Measurements from ENCODE around the gene FAM184A. TPM values are rescaled to one million over a fixed set of nuclear protein-coding genes. Genes with fewer than 3 reads are reported as not detected.

The FAM184A gene
- total RNA-seq, 1 experiment from 2014 or later = 4.8 TPM

DNA sequence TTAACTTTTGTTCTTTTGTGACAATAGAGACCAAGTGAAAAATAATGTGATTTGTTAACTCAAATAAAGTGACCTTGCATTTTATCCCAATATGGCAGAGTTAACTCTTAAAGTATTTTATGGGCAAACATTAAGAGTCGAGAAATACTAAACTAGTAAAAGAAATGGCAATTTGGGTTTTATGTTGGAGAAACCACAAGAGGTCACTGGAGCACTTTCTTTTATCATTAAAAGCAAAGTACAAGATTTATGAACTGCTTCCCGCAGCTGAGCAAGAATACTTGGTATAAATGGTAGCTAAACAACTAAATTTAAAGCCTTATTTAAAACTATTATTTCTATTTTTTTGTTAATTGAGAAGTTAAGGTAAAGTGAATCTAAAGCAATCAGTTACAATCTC is 110.0 kb downstream of the FAM184A start:
- DNase-seq (ENCODE audit: low read depth) = no peak

DNA sequence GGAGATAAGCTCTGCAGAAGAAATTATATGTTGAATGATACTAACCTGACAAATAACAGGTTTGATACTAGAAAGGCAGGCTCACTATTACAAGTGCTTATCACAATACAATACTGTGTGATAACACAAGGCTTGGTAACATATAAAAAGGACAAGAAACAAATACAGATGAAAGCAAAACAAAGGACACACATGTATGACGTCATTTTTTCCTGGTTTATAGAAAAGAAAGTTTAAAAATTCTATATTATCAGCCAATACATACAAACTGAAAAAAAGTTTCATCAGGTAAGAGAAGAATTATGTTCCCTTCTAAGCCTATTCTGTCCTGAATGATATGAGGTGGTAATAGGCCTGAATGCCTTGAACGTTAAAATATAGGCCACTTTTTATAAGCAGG is 111.2 kb downstream of the FAM184A start:
- DNase-seq (ENCODE audit: low read depth) = no peak

DNA sequence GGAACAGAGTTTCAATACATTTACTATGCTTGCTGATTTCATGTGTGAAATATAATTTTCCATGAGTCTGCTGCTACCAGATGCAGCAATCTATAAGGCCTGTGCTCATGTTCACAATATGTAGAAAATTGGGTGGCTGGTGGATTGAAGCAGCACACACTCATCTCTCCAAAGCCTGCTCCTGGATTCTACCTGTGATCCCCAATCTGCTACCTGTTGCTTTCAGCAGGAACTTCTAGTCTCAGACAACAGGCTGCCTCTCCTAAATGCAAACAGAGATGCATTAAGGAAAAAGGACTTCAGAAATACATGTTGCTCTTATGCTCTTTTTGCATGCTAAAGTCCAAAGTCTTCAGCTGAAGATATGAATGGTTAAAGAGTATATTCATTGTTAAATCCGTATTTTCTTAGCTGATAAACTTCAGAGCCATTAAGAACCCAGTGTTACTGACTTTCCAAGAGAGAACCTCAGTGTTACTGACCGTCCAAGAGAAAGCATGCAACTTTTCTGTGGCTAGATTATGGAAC is 112.6 kb downstream of the FAM184A start:
- no peak for DNase-seq (ENCODE audit: low read depth)

DNA sequence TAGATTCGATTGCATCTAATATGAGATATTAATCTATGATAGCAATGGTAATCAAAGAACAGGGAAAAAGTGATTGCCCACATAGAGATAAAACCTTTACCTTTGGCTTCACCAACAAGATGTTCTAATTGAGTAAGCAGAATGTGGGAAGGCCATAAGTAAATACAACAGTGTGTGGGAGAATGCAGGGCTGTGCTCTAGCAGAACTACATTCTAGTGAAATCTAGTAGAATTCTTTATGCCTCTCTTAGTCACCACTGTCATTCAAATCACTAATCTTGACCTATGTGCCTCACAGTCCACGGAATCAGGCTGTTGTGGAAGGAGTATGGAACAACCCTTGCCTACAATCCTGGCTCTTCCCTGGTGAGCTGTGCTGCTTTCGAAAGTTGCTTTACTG is 113.1 kb downstream of the FAM184A start:
- DNase-seq (ENCODE audit: low read depth) = no peak

DNA sequence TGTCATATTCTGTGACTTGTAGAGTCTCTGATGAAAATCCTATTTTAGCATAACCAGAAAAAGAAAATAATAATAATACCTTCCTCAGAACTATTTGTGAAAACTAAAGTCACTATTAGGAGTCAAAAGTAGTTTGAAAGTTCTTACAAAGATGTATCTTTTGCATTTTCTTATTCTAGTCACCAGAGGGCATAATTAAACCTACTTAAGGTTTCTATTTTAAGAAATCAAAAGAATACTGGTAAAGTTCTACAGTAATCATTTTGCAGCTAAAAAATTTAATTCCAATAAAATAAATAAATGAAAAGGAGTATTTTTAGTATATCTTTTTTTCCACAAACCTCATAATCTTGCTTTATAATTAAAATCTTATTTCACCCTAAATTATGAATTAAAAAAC is 115.5 kb downstream of the FAM184A start:
- no peak for DNase-seq (ENCODE audit: low read depth)

DNA sequence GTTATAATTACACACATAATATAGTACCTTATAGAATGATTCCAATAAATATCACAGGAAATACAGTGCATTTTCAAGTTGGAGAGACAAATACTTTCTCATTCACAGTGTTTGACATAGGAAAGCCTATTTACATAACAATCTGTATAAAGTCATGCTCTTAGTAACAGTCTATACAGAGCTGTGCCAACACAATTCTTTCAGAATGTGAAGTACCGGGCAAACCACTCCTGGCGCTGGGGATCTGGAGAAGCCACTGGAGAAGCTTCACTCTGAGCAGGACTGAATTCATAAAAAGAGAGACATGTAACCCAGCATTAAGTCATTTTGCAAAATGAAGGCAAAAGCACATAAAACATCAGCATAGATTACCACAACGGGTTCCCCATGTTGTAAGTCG is 118.6 kb downstream of the FAM184A start:
- DNase-seq (ENCODE audit: low read depth) = no peak

DNA sequence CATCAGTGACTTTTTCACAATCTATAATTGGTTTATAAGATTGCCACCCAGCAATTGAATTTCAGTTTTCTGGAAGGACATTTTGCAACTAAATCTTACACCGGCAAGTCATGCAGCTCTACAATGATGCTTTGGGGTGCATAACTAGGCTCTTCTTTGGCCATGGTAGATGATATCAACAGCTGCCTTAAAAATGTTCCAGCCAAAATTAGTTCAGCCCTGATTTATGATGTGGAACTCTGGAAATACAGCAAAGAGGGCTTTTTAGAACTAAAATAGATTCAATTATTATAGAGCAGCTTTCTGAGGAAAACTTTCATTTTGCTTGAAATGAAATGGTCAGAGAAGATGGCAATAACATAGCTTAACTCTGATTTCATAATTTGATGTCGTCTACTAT is 125.1 kb downstream of the FAM184A start:
- no peak for DNase-seq (ENCODE audit: low read depth)

DNA sequence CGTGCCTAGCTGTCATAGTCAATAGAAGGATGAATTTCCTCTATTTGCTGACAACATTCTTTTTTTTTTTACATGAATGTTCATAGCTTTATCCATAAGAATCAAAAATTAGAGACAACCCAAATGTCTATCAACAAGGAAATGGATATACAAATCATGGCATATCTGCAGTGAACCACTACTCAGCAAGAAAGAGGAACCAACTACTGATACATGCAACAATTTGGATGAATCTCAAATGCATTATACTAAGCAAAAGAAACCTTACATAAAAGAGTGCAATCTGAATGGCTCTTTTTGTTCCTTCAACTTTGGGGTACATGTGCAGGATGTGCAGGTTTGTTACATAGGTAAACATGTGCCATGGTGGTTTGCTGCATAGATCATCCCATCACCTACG is 125.8 kb downstream of the FAM184A start:
- DNase-seq (ENCODE audit: low read depth) = no peak

DNA sequence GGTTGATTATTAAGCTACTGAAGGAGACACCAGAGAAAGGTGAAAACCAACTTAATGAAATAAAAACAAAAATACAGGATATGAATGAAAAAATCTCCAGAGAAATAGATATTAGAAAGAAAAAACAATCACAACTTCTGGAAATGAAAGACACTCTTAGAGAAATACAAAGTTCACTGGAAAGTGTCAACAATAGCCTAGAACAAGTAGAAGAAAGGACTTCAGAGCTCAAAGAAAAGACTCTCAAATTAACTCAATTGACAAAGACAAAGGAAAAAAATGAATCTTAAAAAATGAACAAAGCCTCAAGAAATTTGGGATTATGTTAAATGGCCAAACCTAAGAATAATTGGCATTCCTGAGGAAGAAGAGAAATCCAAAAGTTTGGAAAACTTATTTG is 133.2 kb downstream of the FAM184A start:
- no peak for DNase-seq (ENCODE audit: low read depth)

DNA sequence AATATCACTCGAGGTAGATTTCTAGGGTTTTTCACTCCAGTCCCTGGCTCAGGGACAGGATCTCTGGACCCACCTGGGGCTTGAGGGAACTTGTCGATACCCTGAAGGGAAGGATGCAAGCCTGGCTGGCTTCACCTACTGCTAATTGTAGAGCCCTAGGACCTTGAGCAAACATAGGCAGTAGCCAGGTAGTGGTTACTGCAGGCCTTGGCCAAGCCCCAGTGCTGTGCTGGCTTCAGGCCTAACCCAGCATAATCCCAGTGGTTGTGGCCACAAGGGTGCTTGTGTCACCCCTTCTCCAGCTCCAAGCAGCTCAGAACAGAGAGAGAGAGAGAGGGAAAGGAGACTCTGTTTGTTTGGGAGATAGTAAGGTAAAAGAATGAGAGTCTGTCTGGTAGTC is 137.7 kb downstream of the FAM184A start:
- no peak for DNase-seq (ENCODE audit: low read depth)

DNA sequence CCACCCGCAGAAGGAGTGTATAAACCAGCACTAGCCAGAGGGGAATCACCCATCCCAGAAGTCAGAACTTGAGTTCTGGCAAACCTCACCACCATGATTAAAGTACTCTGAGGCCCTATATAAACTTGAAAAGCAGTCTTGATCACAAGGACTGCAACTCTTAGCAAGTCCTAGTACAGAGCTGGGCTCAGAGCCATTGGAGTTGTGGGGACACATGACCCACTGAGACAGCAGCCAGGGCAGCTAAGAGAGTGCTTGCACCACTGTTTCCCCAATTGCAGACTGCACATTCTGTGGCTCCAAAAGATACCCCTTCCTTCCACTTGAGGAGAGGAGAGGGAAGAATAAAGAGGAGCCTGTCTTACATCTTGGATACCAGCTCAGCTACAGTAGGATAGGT is 138.8 kb downstream of the FAM184A start:
- DNase-seq (ENCODE audit: low read depth) = no peak

DNA sequence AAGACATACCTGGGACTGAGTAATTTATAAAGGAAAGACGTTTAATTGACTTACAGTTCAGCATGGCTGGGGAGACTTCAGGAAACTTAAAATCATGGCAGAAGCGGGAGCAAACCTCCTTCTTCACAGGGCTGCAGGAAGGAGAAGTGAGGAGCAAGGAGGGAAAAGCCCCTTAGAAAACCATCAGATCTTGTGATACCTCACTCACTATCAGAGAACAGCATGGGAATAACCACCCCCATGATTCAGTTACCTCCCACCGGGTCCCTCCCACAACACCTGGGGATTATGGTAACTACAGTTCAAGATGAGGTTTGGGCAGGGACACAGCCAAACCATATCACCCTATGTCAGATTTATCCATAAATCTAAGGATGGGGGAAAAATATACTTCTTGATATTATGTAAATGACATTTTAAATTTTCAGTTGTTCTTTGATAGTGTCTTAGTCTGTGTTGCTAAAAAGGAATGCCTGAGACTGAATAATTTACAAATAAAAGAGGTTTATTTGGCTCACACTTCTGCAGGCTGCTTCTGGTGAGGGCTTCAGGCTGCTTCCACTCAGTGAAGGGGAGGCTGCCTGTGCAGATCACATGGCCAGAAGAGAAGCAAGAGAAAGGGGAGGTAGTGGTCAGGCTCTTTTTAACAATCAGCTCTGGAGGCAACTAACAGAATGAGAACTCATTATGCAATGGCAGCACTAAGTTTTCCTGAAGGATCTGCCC is 142.3 kb downstream of the FAM184A start:
- no peak for DNase-seq (ENCODE audit: low read depth)

DNA sequence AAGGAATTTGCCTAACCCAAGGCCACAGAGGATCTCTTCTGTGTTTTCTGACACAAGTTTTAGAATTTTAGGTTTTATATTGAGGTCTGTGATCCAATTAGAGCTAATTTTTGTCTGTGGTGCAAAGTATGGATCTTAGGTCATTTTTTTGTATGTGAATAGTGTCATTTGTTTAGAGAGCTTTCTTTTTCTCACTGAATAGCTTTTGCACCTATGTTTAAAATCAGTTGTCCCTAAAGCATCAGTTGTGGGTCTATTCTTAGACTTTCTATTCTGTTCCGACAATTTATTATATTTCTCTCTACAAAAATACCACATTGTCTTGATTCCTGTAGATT is 143.2 kb downstream of the FAM184A start:
- no peak for DNase-seq (ENCODE audit: low read depth)

DNA sequence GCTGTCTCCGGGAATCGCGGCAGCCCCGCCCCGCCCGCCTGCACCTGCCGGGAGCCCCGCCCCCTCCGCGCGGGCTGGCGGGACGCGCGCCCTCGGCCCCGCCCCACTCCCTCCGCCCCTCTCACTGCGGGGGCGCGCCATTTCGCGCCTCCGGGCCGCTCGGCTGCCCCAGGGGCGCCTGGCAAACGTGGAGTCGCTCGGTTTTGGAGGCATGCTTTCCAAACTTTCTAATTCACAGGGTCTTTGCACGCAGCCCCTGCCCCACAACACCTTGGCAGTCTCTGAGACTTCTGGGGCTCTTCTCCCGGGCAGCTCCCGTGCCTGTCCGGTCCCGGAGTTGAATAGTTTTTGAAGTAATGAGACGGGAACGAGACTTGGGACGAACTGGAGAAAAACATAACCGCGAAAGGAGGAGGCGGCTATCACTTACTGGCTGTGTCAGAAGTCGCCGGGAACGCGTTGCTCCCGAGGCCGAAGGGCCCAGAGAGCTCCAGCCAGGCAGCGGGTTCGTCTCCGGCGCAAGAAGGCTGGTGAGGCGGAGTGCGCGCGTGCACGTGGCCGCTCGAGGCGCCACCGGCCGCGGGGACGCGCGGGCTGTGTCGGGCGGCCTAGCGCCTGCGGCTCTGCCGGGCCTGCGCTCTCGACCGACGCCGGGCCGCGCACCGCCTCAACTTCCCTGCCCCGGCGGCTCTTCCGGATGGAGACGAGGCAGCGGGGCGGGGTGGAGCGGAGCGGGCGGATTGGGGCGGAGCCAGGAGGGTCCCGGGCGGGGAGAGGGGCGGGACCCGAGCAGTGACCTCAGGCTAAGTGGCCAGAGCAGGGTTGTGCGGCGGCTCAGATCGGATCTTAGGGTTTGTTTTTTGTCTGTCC is 143.8 kb downstream of the FAM184A start, which contains the start of gene MCM9:
MCM9 (minus strand) TSS at position 699 of the 870 bp plus-strand sequence. CDS start 3,436 bp downstream, outside the sequence.
- peak; percentile 93 for DNase-seq (ENCODE audit: low read depth)

DNA sequence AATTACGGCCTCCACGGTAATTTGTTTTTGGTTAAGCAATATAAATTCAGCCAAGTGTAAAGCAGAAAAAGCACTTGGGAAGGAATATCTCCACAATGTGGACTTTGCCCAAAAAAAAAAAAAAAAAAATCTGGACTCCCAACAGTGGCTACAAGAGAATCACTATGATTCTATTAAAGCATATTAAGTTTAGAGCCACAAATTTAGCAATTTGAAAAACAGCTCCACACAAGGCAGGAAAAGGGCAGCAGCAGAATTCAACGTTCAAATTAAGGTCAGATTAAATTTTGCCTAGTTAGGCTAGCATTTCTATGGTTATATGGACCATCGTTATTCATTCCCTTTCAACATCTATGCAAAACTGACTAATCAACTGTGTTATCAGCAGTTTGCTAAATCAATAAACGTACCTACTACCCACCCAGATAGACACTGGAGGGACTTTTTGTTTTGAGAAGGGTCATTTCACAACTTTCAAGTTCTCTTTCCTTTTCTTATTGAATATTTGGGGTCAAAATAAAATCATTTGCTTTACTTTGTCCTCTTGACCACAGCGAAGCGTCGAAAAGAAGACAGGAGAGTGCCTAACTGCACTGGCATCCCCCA is 144.5 kb downstream of the FAM184A start:
- DNase-seq (ENCODE audit: low read depth) = no peak

DNA sequence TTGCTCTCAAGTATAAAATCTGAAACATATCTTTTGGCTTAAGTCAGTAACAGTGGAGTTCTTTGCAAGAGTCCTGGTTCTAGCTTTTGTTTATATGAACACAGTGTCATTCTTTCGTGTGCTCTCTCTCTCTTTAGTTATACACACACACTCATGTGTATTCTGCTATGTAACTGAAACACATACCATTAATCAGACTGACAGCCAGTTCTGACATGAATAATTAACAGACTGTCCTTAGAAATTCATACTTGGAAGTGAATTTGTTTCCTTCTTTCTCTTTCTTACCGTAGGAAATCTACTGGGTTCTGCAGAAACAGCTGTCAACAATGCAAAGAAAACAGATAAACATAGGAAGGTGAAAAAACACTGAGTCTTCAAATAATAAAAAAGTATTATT is 146.0 kb downstream of the FAM184A start:
- DNase-seq (ENCODE audit: low read depth) = no peak

DNA sequence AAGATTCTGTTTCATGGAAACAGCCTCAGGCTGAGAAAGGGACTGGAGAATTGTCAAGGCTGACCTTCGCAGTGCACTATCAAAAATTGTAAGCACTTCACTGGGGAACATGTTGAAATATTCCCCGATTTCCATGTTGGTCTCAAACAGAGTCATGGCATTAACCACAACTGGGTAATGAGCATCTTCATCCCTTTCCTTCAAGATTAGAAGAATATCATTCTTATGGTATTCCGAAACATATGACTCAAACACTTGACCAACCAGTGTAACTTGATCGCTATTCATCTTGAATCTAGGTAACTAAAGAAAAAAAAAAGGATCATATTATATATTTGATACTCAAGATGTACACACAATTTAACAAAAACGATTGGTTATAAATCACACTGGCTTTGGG is 147.0 kb downstream of the FAM184A start:
- peak; percentile 10 for DNase-seq (ENCODE audit: low read depth)

DNA sequence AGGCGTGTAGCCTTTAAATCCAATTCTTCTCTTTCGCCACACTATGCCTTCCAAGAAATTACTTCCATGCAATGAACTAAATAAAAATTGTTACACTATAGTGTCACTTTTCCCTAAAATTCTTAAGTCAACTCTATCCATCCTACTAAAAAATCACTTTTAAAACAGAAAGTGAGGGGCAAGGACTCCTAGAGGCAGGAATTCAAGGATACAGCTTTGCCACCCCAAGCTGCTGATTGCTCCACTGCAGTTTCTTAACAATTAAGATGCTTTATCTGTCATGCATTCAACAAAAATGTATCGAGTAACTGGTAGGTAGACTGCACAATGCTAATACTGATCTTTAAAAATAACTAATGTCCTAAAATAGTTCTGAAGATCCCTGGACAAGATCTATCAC is 147.8 kb downstream of the FAM184A start:
- DNase-seq (ENCODE audit: low read depth) = no peak

DNA sequence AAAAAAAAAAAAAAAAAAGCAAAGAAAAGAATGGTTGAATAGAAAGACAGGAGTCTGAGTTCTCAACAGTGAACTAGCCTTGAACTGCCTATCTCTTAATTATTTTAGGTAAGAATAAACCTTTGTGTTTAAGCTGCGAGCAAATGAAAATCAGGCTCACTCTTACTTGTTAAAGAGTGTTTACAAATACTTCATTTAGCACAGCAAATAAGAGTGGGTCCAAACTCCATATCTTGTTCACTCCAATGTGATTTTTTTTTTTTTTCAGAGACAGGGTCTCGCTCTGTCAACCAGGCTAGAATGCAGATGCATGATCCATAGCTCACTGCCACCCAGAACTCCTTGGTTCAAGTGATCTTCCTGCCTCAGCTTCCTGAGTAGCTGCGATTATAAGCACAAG is 155.4 kb downstream of the FAM184A start:
- no peak for DNase-seq (ENCODE audit: low read depth)

DNA sequence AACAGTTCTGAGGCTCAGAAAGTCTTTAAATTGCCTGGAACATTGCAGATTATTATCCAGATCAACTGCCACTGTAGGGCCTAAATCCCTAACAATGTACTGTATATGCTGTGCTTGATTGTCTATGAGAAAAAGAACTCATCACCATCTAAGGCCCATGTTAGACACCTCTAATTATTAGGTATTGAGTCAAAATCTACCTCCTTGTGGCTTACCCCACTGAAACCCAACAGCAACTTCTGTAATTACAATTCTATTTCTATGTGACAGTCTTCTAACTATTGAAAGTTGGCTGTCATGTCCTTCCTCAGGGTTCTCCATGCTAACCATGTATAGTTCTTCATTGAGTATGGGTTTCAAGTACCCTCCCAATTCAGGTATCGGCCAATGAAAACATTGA is 157.4 kb downstream of the FAM184A start:
- no peak for DNase-seq (ENCODE audit: low read depth)

DNA sequence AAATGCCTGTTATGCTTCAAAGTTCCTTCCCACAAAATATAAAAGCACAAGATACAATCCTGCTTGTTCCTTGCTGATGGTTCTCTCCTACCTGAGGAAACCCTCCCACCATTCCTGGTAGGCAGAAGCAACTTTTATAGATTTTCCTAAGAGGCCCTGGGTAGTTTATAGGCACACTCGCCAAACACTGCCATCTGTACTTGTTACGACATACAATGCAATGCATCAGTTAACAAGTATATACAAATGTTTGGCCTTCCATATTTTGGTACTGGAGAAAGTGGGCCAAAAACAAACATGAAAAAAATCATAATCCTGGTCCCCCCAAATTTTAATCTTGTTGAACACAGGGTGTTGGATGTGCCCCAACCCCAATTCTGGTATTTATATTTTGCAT is 160.1 kb downstream of the FAM184A start:
- DNase-seq (ENCODE audit: low read depth) = no peak

DNA sequence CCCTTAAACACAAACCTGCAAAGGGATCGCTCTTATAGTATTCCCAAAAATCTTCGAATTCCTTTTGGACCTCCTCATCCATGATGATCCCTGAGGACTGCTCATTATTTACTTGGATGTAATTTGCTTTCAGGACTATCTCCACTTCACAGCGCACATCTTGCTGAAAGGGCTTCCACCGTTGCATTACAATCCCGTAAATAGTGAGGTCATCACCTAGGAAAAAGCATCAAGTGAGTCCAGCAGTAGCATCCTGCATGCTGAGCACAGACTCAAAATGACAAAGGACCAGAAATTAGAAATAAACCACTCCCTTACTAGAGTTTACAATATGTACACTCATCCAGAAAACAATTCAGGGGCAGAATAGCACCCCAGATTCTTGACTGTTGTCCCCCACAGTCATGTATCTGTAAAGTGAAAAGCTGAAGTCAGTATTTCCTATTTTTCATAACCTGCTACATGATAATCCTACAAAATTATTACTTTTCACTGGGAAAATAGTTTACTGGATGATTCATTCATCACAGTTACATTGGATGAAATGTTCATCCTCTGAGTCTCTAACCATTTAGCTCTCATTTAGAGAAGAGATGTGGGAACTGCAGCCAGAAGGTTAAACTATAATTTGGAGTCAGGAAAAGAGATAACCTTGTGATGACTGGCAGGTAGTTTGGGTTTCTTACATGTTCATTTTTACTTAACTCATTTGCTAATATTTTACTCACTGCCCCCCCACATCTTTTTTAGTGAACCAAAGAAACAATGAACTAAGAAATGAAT is 160.7 kb downstream of the FAM184A start:
- no peak for DNase-seq (ENCODE audit: low read depth)
